Naive B cell (primary cell): ENCODE measurements around the gene THOC7. TPM values are rescaled to one million over a fixed set of nuclear protein-coding genes. Genes with fewer than 3 reads are reported as not detected.

Experiments used
- ATAC-seq, 2 donors: fragments of 150-1000 bp; cut with Tn5 transposase; 2 replicates each; pipeline ENCODE4 v1.10.0; 2021; ENCODE audit warnings: low read depth in 2 of 2, mild to moderate bottlenecking in 2 of 2, moderate library complexity in 2 of 2
- DNase-seq: peaks from one replicate; pipeline ENCODE4 v3.0.0; 2022
- H3K27ac Mint-ChIP-seq, 6 donors: one replicate each; pipeline ENCODE4 v1.8.0; 2020 to 2022; ENCODE audit warnings: mild to moderate bottlenecking in 6 of 6, mixed read lengths in 6 of 6, moderate library complexity in 5 of 6, inconsistent platforms in 2 of 6
- H3K27me3 Mint-ChIP-seq, 3 donors: one replicate each; pipeline ENCODE4 v1.8.0; 2021 to 2022; ENCODE audit warnings: mixed read lengths in 3 of 3, mild to moderate bottlenecking in 1 of 3
- H3K36me3 Mint-ChIP-seq, 2 donors: one replicate each; pipeline ENCODE4 v1.8.0; 2020 to 2022; ENCODE audit warnings: mixed read lengths in 2 of 2, inconsistent platforms in 1 of 2, mild to moderate bottlenecking in 1 of 2
- H3K4me1 Mint-ChIP-seq, 3 donors: one replicate each; pipeline ENCODE4 v1.8.0; 2020 to 2022; ENCODE audit warnings: mixed read lengths in 3 of 3, inconsistent platforms in 1 of 3, mild to moderate bottlenecking in 1 of 3, moderate library complexity in 1 of 3
- H3K4me3 Mint-ChIP-seq, 8 donors: one replicate each; pipeline ENCODE4 v1.8.0; 2020 to 2022; ENCODE audit warnings: mild to moderate bottlenecking in 8 of 8, mixed read lengths in 8 of 8, moderate library complexity in 8 of 8, inconsistent platforms in 2 of 8
- H3K9me3 Mint-ChIP-seq, 7 donors: one replicate each; pipeline ENCODE4 v1.8.0; 2020 to 2022; ENCODE audit warnings: mixed read lengths in 7 of 7, mild to moderate bottlenecking in 5 of 7, inconsistent platforms in 2 of 7, moderate library complexity in 1 of 7
- polyA plus RNA-seq, 6 donors: library from polyadenylated mRNA; unstranded; fragments of 300-500 nt; fragmentation: Illumina TruSeq; gene quantifications; one replicate each; pipeline ENCODE4 v1.2.3, GENCODE V29; 2021; ENCODE audit warnings: low read depth in 6 of 6

THOC7 gene
- polyA plus RNA-seq, 6 donors from 2014 or later = 62.0 to 113 (median 75.0) TPM

DNA sequence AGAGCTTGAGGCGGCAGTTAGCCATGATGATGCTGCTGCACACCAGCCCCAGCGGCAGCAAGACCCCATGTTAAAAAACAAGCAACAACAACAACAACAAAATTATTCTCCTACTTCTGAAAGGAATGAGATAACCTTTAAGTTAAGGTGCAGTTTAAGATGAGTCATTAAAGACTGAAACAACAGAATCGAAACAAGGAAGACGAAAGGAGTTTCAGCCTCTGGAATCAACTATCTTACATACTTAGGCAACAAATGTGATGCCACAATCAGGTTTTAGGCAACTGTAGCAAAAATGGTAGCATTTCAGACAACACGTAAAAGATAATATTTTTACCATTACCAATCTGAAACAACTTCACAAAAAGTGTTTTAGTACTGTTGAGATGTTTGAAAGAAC is 36.4 kb upstream of the THOC7 start:
- peaks cover 8 to 15% of the 10 kb centered on the region in 2 donors for H3K36me3 Mint-ChIP-seq
- ATAC-seq = no peak
- H3K9me3 Mint-ChIP-seq = no peaks in the 10 kb centered on the region
- peak overlapping the region in 1 of 6 donors; percentile 59 for H3K27ac Mint-ChIP-seq
- H3K4me3 Mint-ChIP-seq = no peak overlapping the region
- no peak for DNase-seq
- peaks cover 16 to 42% (median 31%) of the 10 kb centered on the region in 3 donors for H3K4me1 Mint-ChIP-seq
- no peaks in the 10 kb centered on the region for H3K27me3 Mint-ChIP-seq

- DNase-seq = no peak
- Mint-ChIP-seq H3K36me3 (peaks cover 8 to 23% of the 10 kb centered on the region in 2 donors), H3K27me3 (no peaks in the 10 kb centered on the region), H3K27ac (peak overlapping the region in 3 of 6 donors; percentile 58 to 88 (median 59)), H3K4me1 (peaks cover 27 to 63% (median 54%) of the 10 kb centered on the region in 3 donors), H3K4me3 (peak overlapping the region in 1 of 8 donors; percentile 22), H3K9me3 (no peaks in the 10 kb centered on the region)
- ATAC-seq = peak; percentile 55 to 61
These were observed 32.9 kb upstream of the THOC7 start for GRCh38 chr3:63896332-63897030.

DNA sequence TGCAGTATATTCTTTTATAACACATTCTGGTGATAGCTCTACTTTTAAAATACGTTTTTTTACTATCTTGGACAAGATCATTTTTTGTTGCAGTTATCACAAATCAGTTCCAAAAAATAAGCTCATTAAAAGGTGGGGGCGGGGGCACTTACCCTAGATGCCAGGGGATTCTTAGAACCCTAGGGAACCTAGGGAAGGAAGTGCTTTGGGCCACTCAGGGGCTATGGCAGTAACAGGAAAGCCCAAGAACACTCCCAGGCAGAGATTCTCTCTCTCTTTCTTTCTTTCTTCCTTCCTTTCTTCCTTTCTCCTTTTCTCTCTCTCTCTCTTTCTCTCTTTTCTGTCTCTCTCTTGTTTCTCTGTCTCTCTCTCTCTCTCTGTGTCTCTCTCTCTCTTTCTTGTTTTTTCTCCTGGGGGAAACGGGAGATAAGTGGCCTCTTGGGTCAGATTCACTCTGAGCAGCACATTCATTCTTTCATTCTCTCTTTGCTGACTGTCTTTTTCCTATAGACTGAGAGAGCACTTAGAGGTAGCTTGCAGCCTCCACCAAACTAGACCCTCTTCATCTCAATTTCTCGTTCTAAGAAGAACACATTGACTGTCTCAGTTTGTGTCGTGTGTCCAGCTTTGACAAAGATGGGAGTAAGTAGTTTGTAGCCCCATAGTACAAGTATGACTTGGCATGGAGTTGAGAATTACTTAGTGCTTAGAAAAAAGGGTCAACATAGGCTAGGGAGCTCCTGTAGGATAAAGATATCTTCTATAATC is 32.0 kb upstream of the THOC7 start:
- Mint-ChIP-seq H3K4me1 (peaks cover 27 to 64% (median 55%) of the 10 kb centered on the region in 3 donors), H3K36me3 (peaks cover 6 to 19% of the 10 kb centered on the region in 2 donors), H3K27me3 (no peaks in the 10 kb centered on the region), H3K4me3 (no peak overlapping the region), H3K9me3 (no peaks in the 10 kb centered on the region), H3K27ac (peak overlapping the region in 5 of 6 donors; percentile 35 to 85 (median 72))
- DNase-seq (no peak), ATAC-seq (no peak)

GRCh38 chr3:63892773-63893352 is 29.3 kb upstream of the THOC7 start:
- H3K36me3 Mint-ChIP-seq = peaks cover 0 to 11% of the 10 kb centered on the region in 2 donors
- no peak overlapping the region for H3K4me3 Mint-ChIP-seq
- H3K4me1 Mint-ChIP-seq = peaks cover 31 to 59% (median 55%) of the 10 kb centered on the region in 3 donors
- ATAC-seq (no peak), DNase-seq (no peak)
- no peaks in the 10 kb centered on the region for H3K9me3 Mint-ChIP-seq
- no peaks in the 10 kb centered on the region for H3K27me3 Mint-ChIP-seq
- no peak overlapping the region for H3K27ac Mint-ChIP-seq

DNA sequence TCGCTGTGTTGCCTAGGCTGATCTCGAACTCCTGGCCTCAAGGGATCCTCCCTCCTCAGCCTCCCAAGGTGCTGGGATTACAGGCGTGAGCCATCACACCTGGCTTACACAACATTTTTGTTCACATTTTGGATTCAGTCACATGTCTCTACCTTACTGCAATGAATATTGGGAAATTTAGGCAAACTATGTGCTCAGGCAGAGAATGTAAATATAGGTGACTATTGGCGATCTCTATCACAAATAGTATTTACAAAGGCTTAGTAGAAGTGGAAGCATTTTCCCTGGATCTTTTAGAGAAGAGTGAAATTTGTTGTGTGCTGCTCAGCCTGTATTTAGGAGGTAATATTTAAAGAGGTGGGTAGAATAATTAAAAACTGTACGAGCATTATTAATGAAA is 27.9 kb upstream of the THOC7 start:
- peaks cover 27 to 54% (median 52%) of the 10 kb centered on the region in 3 donors for H3K4me1 Mint-ChIP-seq
- DNase-seq (no peak), ATAC-seq (no peak)
- no peaks in the 10 kb centered on the region for H3K9me3 Mint-ChIP-seq
- peaks cover 0 to 11% of the 10 kb centered on the region in 2 donors for H3K36me3 Mint-ChIP-seq
- no peak overlapping the region for H3K4me3 Mint-ChIP-seq
- H3K27me3 Mint-ChIP-seq = no peaks in the 10 kb centered on the region
- H3K27ac Mint-ChIP-seq = peak overlapping the region in 1 of 6 donors; percentile 59

DNA sequence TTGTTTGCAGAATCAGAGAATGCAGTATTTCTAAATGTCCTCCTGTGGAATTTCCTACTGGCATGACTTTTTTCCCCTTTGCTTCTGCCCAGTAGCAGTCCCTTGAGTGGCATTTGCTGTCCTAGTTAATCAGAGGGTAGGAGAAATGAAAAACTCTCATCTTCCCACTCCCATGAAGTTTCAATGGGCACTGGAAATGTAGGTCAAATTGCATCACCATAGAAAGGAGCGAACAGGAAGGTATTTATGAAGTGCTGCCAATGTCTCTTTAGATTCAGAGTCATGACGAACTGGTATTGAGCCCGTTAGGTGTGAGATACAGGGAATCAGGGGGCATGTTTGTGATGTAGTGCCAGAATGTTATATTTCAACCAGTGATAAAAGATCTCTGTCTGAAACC is 23.3 kb upstream of the THOC7 start:
- peaks cover 14 to 44% (median 36%) of the 10 kb centered on the region in 3 donors for H3K4me1 Mint-ChIP-seq
- no peak overlapping the region for H3K4me3 Mint-ChIP-seq
- ATAC-seq = no peak
- no peak for DNase-seq
- peaks cover 0 to 4% of the 10 kb centered on the region in 2 donors for H3K36me3 Mint-ChIP-seq
- no peaks in the 10 kb centered on the region for H3K9me3 Mint-ChIP-seq
- no peak overlapping the region for H3K27ac Mint-ChIP-seq
- H3K27me3 Mint-ChIP-seq = no peaks in the 10 kb centered on the region

- no peaks in the 10 kb centered on the region for H3K36me3 Mint-ChIP-seq
- H3K4me1 Mint-ChIP-seq = peaks cover 32 to 70% (median 67%) of the 10 kb centered on the region in 3 donors
- H3K9me3 Mint-ChIP-seq = no peaks in the 10 kb centered on the region
- DNase-seq (no peak), ATAC-seq (no peak)
- peak overlapping the region in 4 of 6 donors; percentile 18 to 53 (median 35) for H3K27ac Mint-ChIP-seq
- H3K27me3 Mint-ChIP-seq = no peaks in the 10 kb centered on the region
- H3K4me3 Mint-ChIP-seq = peak overlapping the region in 1 of 8 donors; percentile 17
These were observed 17.0 kb upstream of the THOC7 start for GRCh38 chr3:63880653-63881052.

DNA sequence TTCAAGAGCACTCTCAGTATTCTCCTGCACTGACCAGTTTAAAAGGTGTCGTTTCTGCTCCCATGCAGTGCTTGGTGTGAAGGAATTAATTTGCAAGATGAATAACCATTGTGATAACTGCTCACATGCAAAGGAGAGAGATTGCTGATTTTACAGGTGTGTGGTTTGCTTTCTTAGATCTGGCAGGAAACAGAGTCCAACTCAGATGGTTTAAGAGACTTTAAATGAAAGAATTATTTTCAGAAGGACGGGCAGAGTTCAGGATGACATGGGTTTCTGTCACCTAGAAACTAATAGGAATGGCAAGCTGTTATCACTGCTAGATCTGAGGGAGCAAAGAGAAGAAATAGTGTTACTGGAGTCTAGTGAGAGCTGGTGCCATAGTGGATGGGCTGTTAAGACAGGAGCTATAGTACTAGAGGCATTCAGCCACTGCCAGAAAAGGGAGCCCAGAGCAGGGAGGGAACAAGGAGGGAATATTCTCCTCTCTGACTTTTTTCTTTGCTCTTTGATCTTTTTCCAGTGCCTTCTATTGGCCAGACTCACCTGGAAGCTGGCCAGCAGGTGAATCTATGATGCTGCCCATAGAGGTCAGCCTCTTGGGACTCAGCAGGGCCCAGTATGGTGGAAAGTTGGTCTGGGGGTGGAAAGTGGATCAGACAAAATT is 14.9 kb upstream of the THOC7 start:
- H3K4me1 Mint-ChIP-seq = peaks cover 38 to 74% (median 72%) of the 10 kb centered on the region in 3 donors
- H3K9me3 Mint-ChIP-seq = no peaks in the 10 kb centered on the region
- H3K27me3 Mint-ChIP-seq = no peaks in the 10 kb centered on the region
- H3K4me3 Mint-ChIP-seq = peak overlapping the region in 1 of 8 donors; percentile 9
- ATAC-seq (no peak), DNase-seq (no peak)
- peak overlapping the region in 2 of 6 donors; percentile 24 to 33 for H3K27ac Mint-ChIP-seq
- no peaks in the 10 kb centered on the region for H3K36me3 Mint-ChIP-seq

GRCh38 chr3:63877737-63878393 is 14.3 kb upstream of the THOC7 start:
- H3K4me3 Mint-ChIP-seq = no peak overlapping the region
- H3K4me1 Mint-ChIP-seq = peaks cover 38 to 74% (median 70%) of the 10 kb centered on the region in 3 donors
- no peaks in the 10 kb centered on the region for H3K9me3 Mint-ChIP-seq
- ATAC-seq = no peak
- no peak for DNase-seq
- no peaks in the 10 kb centered on the region for H3K36me3 Mint-ChIP-seq
- H3K27ac Mint-ChIP-seq = peak overlapping the region in 3 of 6 donors; percentile 11 to 71 (median 24)
- H3K27me3 Mint-ChIP-seq = no peaks in the 10 kb centered on the region

DNA sequence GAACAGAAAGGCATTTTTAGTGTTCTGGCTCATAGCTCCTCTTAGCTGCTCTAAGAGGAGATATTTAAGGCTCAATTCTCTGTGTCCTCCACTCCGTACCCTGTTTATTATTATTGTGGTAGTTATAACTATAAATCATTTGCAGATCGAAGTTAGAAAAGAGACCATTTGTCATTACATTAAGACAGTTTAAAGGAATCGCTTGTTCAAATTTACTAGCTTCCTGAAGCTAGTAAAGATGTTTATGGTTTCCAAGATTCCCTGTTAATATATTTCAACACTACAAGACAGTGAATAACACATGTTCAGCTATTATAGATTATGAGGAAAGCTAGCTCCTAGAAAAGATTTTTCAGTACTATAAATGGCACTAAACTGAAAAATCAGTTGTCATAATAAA is 12.7 kb upstream of the THOC7 start:
- H3K27ac Mint-ChIP-seq = peak overlapping the region in 1 of 6 donors; percentile 44
- no peak for ATAC-seq
- H3K9me3 Mint-ChIP-seq = no peaks in the 10 kb centered on the region
- DNase-seq = no peak
- H3K4me3 Mint-ChIP-seq = no peak overlapping the region
- no peaks in the 10 kb centered on the region for H3K27me3 Mint-ChIP-seq
- no peaks in the 10 kb centered on the region for H3K36me3 Mint-ChIP-seq
- H3K4me1 Mint-ChIP-seq = peaks cover 50 to 73% (median 67%) of the 10 kb centered on the region in 3 donors

DNA sequence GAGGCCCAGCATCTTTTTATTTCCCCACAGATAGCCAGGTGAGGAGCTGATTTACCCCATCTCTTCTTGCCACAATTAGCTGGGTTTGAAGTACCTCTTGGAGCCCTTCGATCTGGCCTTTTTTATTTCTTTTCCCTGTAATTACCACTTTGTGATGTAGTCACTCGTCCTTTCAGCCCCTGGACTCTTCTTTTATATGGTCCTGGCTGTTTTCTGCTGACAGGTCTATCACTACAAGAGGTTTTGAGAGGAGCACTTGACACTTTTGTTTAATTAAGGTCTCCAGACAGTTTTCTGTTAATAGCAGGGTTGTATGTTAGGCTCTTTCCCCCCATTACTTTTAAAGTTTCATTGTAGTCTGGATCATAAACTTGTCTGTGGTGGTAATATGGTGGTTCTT is 11.9 kb upstream of the THOC7 start:
- no peaks in the 10 kb centered on the region for H3K36me3 Mint-ChIP-seq
- DNase-seq (no peak), ATAC-seq (no peak)
- H3K27me3 Mint-ChIP-seq = no peaks in the 10 kb centered on the region
- peak overlapping the region in 3 of 6 donors; percentile 14 to 95 (median 29) for H3K27ac Mint-ChIP-seq
- peaks cover 48 to 71% (median 66%) of the 10 kb centered on the region in 3 donors for H3K4me1 Mint-ChIP-seq
- no peaks in the 10 kb centered on the region for H3K9me3 Mint-ChIP-seq
- H3K4me3 Mint-ChIP-seq = no peak overlapping the region

GRCh38 chr3:63874769-63875168 is 11.2 kb upstream of the THOC7 start:
- Mint-ChIP-seq H3K4me3 (no peak overlapping the region), H3K9me3 (no peaks in the 10 kb centered on the region), H3K27me3 (no peaks in the 10 kb centered on the region), H3K27ac (no peak overlapping the region), H3K36me3 (no peaks in the 10 kb centered on the region), H3K4me1 (peaks cover 46 to 66% (median 65%) of the 10 kb centered on the region in 3 donors)
- ATAC-seq = no peak
- DNase-seq = no peak
